ENCODE measurements around the gene NLK. TPM values are rescaled to one million over a fixed set of nuclear protein-coding genes. Genes with fewer than 3 reads are reported as not detected.
"Not testable (repeated sequence)": the region's sequence is repeated elsewhere in the genome, so short reads cannot be mapped to it uniquely, and the experiment has no call there.

NLK gene
- total RNA-seq, 1 donor from 2014 or later, result 30.6 TPM

DNA sequence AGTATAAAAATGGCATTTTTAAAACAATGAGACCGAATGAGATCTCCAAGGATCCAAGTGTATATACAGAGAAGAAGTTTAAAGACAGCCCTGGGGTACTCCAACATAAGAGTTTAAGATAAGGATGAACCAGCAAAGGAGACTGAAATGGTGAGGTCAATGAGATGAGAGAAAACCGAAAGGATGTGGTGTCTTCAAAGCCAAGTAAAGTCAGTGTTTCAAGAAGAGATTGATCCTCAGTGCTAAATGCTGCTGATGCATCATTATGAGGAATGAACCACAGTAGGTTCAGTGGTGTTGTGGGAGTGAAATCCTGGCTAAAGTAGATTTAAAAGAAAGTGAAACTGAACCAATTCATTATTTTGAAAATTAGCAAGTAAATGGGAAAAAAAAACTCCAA lies 38.1 kb upstream of the NLK start:
- Histone ChIP-seq H3K36me3 (ENCODE audit: insufficient read depth, low read length) (no peaks in the 10 kb centered on the region), H3K9ac (ENCODE audit: low read length) (no peak overlapping the region), H2AFZ (ENCODE audit: low read depth, low read length) (no peak overlapping the region), H3K4me1 (ENCODE audit: insufficient read depth, low read length) (no peaks in the 10 kb centered on the region), H3K9me3 (ENCODE audit: insufficient read depth, low read depth, low read length) (no peaks in the 10 kb centered on the region), H3K4me2 (ENCODE audit: low read length) (no peak overlapping the region), H3K27ac (ENCODE audit: low read depth, low read length) (no peak overlapping the region), H3K4me3 (ENCODE audit: insufficient read depth, low read depth, low read length) (no peak overlapping the region), H3K27me3 (ENCODE audit: insufficient read depth, low read length) (no peaks in the 10 kb centered on the region), H3K79me2 (ENCODE audit: insufficient read depth, low read length) (no peaks in the 10 kb centered on the region), H4K20me1 (ENCODE audit: insufficient read depth, low read length) (no peaks in the 10 kb centered on the region)
- Mint-ChIP-seq H3K36me3 (ENCODE audit: low read depth, unreplicated experiment) (no peaks in the 10 kb centered on the region), H3K4me3 (ENCODE audit: unreplicated experiment) (no peak overlapping the region), H3K27ac (ENCODE audit: unreplicated experiment) (no peak overlapping the region), H3K27me3 (ENCODE audit: low read depth, unreplicated experiment) (peaks cover 6% of the 10 kb centered on the region), H3K9me3 (ENCODE audit: unreplicated experiment) (peaks cover 3% of the 10 kb centered on the region), H3K4me1 (ENCODE audit: low read depth, unreplicated experiment) (no peaks in the 10 kb centered on the region)
- FAIRE-seq (no peak), DNase-seq (ENCODE audit: low read depth) (no peak)
- TF ChIP-seq EZH2 (IDR thresholded peaks at IDR 0.05; ENCODE audit: insufficient read depth, low read length), result no peak
- TF ChIP-seq, protein P1, sequence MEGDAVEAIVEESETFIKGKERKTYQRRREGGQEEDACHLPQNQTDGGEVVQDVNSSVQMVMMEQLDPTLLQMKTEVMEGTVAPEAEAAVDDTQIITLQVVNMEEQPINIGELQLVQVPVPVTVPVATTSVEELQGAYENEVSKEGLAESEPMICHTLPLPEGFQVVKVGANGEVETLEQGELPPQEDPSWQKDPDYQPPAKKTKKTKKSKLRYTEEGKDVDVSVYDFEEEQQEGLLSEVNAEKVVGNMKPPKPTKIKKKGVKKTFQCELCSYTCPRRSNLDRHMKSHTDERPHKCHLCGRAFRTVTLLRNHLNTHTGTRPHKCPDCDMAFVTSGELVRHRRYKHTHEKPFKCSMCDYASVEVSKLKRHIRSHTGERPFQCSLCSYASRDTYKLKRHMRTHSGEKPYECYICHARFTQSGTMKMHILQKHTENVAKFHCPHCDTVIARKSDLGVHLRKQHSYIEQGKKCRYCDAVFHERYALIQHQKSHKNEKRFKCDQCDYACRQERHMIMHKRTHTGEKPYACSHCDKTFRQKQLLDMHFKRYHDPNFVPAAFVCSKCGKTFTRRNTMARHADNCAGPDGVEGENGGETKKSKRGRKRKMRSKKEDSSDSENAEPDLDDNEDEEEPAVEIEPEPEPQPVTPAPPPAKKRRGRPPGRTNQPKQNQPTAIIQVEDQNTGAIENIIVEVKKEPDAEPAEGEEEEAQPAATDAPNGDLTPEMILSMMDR (IDR thresholded peaks at IDR 0.05; ENCODE audit: insufficient read depth, low read depth, low read length), result no peak

DNA sequence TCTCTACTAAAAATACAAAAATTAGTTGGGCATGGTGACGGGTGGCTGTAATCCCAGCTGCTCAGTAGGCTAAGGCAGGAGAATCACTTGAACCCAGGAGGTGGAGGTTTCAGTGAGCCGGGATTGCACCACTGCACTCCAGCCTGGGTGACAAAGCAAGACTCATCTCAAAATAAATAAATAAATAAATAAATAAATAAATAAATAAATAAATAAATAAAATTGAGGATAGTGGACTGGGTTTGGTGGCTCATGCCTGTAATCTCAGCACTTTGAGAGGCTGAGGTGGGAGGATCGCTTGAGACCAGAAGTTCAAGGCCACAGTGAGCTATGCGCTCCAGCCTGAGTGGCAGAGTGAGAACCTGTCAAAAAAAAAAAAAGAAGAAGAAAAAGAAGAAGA lies 34.6 kb upstream of the NLK start:
- H3K27ac ChIP-seq (ENCODE audit: low read depth, low read length); H3K9me3 ChIP-seq (ENCODE audit: insufficient read depth, low read depth, low read length); H3K36me3 ChIP-seq (ENCODE audit: insufficient read depth, low read length); H3K4me1 ChIP-seq (ENCODE audit: insufficient read depth, low read length); H3K9ac ChIP-seq (ENCODE audit: low read length); H3K9me3 Mint-ChIP-seq (ENCODE audit: unreplicated experiment); H3K4me3 Mint-ChIP-seq (ENCODE audit: unreplicated experiment); H3K36me3 Mint-ChIP-seq (ENCODE audit: low read depth, unreplicated experiment); H3K4me2 ChIP-seq (ENCODE audit: low read length); FAIRE-seq; H4K20me1 ChIP-seq (ENCODE audit: insufficient read depth, low read length); H2AFZ ChIP-seq (ENCODE audit: low read depth, low read length); H3K27me3 ChIP-seq (ENCODE audit: insufficient read depth, low read length); H3K27ac Mint-ChIP-seq (ENCODE audit: unreplicated experiment); DNase-seq (ENCODE audit: low read depth); H3K4me3 ChIP-seq (ENCODE audit: insufficient read depth, low read depth, low read length); H3K4me1 Mint-ChIP-seq (ENCODE audit: low read depth, unreplicated experiment); H3K79me2 ChIP-seq (ENCODE audit: insufficient read depth, low read length): not testable (repeated sequence)
- peaks cover 25% of the 10 kb centered on the region for H3K27me3 Mint-ChIP-seq (ENCODE audit: low read depth, unreplicated experiment)

DNA sequence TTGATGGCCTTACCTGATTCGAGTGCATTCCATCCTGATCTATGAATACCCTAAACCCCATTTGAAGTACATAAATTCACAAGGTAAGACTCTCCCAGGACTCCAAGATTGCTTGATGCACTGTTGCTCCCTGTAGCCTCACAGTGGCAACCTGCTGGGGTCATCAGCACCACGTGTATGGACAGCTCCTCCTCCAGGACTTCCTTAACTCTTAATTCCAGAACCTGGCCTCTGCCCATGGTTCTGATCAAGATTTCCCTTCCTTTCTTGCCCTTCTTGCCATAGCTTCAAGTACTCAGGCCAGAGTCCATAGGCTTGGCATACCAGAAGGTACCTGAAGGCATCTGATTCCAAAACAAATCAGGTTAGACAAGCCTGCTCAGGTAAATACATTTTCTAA lies 34.0 kb upstream of the NLK start:
- DNase-seq (ENCODE audit: low read depth) (peak; percentile 52), FAIRE-seq (no peak)
- H3K4me1 ChIP-seq (ENCODE audit: insufficient read depth, low read length), result no peaks in the 10 kb centered on the region
- H3K9me3 ChIP-seq (ENCODE audit: insufficient read depth, low read depth, low read length), result no peaks in the 10 kb centered on the region
- peaks cover 4% of the 10 kb centered on the region for H3K27me3 ChIP-seq (ENCODE audit: insufficient read depth, low read length)
- Mint-ChIP-seq H3K27ac (ENCODE audit: unreplicated experiment) (no peak overlapping the region), H3K4me3 (ENCODE audit: unreplicated experiment) (no peak overlapping the region), H3K4me1 (ENCODE audit: low read depth, unreplicated experiment) (no peaks in the 10 kb centered on the region), H3K9me3 (ENCODE audit: unreplicated experiment) (peaks cover 2% of the 10 kb centered on the region), H3K27me3 (ENCODE audit: low read depth, unreplicated experiment) (peaks cover 29% of the 10 kb centered on the region), H3K36me3 (ENCODE audit: low read depth, unreplicated experiment) (no peaks in the 10 kb centered on the region)
- no peak overlapping the region for H3K4me2 ChIP-seq (ENCODE audit: low read length)
- no peak overlapping the region for H2AFZ ChIP-seq (ENCODE audit: low read depth, low read length)
- no peak overlapping the region for H3K9ac ChIP-seq (ENCODE audit: low read length)
- H3K27ac ChIP-seq (ENCODE audit: low read depth, low read length), result no peak overlapping the region
- H3K36me3 ChIP-seq (ENCODE audit: insufficient read depth, low read length), result no peaks in the 10 kb centered on the region
- no peaks in the 10 kb centered on the region for H4K20me1 ChIP-seq (ENCODE audit: insufficient read depth, low read length)
- H3K4me3 ChIP-seq (ENCODE audit: insufficient read depth, low read depth, low read length), result no peak overlapping the region
- H3K79me2 ChIP-seq (ENCODE audit: insufficient read depth, low read length), result no peaks in the 10 kb centered on the region
- TF ChIP-seq EZH2 (IDR thresholded peaks at IDR 0.05; ENCODE audit: insufficient read depth, low read length), result no peak
- TF ChIP-seq, protein P1 (IDR thresholded peaks at IDR 0.05; ENCODE audit: insufficient read depth, low read depth, low read length), result no peak

All from astrocyte (in vitro differentiated cells and primary cell).